ENCODE data around the gene CYP26A1. TPM values are rescaled to one million over a fixed set of nuclear protein-coding genes. Genes with fewer than 3 reads are reported as not detected.
A peak's percentile ranks its signal among the peaks of the same experiment; 100 is the strongest.

Gene CYP26A1
- total RNA-seq, 1 donor from 2014 or later: 0.77 TPM

DNA sequence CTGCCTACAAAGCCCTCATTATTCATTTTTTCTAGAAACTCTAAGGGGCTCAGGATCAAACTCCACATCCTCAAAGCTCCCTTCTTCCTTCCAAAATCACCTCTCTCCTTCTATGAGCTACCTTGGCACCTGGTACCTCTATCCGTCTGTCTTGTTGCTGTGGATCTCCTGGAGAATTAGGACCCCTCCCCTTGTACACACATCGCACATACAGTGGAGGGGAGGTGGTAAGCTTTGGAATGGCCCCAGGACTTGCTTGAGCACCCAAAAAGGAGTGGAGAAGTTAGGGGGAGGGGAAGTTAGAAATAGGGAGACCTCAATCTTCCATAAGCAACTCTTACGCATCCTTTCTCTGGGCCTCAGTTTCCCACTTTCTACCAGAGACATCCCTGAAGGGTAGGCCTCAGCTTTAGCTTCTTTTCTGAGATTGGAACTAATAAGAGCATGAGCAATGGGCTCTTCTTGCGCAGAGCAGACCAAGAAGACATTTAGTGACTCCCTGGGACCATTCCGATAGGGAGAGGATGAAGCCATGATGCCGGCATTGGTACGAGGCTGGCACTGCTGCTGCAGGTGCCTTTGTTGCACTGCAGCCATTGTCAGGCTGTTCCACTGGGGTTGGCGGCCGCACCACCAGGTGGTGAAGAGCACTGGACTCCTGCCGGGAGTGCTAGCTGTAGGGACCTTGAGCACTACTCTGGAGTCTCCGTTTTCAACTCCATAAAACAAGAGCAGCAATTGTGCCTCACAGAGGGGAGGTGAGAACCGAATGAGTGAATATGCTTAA is 8.6 kb upstream of the CYP26A1 start:
- DNase-seq (ENCODE audit: low read depth in 2 of 2): no peak

DNA sequence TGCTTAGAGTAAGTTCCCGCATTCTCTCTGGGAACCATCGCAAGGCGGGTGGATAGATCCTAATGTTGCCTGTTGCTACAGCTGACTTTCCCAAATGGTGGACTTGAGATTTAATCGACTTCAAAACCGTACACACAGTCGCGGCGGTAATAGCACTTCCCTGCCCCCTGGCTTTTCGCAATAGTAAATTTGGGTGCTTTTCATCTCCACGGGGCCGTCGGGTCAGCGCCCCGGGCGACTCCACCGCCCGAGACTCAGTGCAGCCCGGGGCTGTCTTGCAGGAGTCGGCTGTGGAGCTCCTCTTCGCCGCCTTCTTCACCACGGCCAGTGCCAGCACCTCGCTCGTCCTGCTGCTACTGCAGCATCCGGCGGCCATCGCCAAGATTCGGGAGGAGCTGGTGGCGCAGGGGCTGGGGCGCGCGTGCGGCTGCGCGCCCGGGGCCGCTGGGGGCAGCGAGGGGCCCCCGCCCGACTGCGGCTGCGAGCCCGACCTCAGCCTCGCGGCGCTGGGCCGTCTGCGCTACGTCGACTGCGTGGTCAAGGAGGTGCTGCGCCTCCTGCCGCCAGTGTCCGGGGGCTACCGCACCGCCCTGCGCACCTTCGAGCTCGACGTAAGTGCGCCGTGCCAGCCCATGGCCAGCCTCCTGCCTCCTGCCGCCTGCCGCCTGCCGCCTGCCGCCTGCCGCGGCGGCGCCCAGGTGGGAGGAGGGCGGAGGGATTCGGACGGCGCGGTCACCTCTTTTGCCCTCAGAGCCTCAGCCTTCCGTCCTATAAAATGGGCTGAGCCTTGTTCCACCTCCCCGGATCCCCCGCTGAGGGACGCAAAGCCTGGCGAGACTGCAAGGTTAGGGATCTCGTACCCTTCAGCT is 7.8 kb upstream of the CYP26A1 start:
- DNase-seq (ENCODE audit: low read depth in 2 of 2): no peak

DNA sequence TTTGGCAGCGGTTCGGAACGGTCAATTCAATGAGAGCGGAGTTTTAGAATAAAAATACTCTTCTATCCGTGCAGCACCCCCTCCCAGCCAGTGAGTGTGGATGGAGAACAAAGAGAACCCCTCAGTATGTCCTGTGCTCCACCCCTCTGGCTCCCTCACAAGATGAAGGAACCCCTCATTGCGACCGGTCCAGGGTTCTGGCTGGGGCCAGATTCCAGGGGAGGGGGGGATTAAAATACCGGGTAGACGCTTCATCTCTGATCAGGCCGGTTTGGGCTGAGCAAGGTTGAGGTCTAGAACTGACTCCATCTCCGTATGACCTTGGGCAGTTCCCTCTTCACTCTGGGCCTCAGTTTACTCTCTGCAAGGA is 7.2 kb upstream of the CYP26A1 start:
- DNase-seq (ENCODE audit: low read depth in 2 of 2): no peak

DNA sequence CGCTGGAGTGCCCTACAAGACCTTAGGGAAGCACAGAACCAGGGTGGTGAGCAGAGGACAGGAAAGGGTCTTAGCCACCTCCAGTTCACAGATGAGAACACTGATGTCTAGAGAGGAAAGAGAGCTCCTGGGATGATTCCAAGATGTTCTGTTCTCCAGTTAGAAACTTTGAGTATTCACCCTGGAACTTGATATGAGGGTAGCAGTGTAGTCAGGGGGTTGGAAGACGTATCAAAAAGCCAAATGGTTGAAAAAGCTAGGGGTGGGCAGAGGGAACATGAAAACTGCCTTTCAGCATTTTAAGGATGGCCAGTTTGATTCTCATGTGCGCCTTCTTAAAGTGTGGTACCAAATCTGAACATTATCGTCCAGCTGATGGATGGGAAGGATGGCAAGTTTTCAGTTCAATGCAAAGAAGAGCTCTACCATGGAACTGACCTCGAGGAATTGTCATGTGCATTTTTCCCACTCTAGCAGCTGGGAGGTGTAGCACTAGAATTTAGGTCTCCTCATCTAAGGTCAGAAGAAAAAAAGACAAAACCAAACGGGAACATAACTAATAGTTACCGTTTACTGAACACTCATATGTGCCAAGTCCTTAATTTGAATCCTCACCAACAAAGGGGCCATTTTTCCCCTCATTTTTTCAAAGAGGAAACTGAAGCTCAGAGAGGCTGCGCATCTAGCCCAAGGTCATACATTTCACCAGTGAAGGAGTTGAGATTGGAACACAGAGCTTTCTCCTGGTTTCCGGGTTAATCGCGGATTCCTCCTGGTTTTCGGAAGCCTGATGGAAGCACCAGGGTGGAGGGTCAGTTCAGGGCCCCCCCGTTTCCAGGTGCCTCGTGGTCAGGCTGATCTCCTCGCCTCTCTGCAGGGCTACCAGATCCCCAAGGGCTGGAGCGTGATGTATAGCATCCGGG is 6.0 kb upstream of the CYP26A1 start:
- no peak for DNase-seq (ENCODE audit: low read depth in 2 of 2)

DNA sequence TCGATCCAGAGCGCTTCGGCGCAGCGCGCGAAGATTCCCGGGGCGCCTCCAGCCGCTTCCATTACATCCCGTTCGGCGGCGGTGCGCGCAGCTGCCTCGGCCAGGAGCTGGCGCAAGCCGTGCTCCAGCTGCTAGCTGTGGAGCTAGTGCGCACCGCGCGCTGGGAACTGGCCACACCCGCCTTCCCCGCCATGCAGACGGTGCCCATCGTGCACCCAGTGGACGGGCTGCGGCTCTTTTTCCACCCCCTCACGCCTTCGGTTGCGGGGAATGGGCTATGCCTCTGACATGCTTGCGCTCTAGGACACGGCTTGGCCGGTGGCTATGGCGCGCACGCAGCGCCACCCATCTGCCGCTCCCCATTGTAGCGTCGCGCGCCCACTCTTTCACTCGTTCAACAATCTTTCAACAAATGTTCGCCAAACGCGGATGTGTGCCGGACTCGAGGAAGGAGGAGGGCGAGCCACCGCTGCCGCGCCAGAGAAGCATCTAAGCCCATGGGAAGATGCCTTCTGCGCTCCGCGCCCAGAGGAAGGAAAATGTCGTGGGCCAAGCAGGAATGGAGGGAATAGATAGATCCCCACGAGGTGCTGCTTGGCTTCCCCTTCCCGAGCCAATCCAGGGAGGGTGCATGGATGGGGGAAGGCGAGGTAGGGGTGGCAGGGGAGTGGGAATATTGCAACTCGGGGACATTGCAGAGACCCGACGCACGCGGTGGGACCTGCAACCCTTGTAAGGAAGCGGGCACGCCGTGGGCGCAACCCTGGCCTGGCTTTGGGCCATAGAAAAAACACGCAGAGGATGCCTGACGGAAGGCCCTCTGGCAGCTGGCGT is 5.1 kb upstream of the CYP26A1 start:
- DNase-seq (ENCODE audit: low read depth in 2 of 2): peak in 1 of 2 donors; percentile 58

DNA sequence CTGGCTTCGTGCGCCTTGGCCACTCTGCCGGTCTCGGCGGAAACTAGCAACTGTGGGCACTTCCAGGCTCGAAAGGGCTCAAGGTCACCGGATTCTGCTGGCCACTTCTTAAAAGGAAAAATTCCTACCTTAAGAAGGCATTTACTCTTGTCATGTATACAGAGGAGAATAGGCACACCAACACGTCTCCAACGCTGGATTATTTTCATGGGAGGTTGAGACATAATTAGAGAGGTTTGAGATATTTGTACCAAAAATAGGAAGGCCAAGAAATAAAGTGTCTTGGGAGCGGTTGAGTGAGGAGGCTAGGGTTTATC is 4.5 kb upstream of the CYP26A1 start:
- DNase-seq (ENCODE audit: low read depth in 2 of 2): no peak

DNA sequence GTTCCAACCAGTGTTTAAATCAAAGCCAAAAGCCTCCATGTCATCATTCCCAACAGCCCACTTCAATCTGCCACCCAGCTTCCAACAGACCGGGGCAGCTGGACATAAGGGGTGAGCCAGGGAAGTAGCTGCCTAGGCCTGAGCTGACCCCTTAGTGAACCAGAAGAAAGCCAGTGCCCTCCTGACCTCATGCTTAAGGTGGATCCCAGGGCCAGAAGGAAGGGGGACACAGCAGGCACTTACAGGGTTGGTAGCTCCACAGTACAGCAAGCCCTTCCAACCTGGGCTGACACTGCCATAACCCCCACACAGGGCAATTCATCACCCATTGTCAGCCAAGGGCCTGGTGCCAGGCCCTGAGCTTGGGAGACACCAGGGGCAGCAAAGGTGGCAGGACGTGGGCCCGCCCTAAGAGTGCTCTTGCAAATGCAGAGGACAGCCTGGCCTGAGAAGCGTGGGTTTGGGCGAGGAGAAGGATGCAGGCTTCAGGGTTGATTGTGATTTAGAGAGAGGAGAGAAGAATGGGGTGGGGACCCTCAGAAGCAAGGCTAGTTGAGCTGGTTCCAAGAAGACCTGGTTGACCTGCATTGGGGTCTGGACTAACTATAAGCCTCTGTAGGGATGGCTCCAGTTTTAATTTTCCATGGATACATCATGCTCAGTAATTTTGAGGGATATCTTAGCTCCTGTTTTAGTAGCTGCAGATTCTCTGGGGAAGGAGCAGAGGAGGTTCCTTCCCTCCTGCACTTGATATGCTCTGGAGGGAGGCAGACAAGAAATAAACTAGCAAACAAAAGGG is 3.1 kb upstream of the CYP26A1 start:
- no peak for DNase-seq (ENCODE audit: low read depth in 2 of 2)

DNA sequence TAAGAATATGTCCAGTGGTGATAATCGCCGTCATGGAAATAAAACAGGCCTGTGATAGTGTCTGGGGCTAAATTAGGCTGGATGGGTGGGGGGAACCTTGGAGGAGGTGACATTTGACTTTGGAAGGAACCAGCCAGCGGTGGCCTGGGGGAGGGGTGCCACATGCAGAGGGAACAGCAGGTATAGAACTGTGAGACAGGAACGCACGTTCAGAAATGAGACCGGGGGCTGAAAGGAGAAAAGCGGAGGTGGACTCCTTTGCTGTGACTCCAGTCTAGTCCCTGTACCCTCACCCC is 2.6 kb upstream of the CYP26A1 start:
- no peak for DNase-seq (ENCODE audit: low read depth in 2 of 2)

DNA sequence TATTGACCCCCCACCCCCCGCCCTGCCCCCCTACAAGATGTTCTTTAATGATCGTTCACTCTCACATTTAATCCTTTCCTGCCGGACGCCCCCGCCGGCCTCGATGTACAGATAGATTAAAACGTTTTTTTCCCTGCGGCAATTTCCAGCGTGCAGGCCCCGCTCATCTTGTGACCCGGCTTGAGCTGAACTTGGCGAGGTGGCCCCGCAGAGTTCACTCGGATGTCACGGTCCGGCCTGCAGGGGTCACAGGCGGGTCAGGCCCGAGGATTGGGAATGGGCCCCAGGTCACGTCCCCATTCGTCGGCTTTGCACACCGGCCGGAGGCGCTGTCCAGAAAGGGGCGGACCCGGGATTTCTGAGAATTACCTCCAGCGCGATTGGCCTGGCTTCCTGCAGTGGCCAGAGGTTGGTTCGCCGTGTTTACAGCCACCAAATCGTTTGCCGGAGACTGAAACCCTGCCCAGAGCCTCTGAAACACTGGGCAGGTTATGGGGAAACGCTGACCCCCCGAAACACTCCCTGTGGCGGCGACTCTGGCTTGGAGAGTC is 1.9 kb upstream of the CYP26A1 start:
- peak in 1 of 2 donors; percentile 50 for DNase-seq (ENCODE audit: low read depth in 2 of 2)

DNA sequence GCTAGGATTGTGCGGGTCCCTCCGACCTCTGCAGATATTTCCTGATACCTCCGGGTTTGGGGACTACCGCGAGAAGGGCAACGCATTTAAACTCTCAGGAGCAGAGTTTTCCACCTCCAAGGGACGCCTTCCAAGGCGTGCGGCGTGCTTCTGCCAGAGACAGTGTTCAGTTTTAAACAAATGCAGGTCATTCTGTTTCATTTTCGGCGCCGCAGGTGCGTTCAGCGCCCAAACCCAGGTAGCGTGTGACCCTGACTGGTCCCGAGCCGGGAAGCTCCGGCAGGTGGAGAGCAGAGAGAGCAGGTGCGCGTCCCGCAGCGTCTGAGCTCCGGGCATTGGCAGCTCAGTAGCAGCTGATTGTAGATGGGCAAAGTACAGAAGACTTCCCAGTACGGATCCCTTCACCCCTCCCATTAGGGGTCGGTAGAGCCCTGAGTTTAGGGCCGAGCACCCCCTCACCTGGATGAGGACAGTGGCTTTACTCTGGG is 1.4 kb upstream of the CYP26A1 start:
- DNase-seq (ENCODE audit: low read depth in 2 of 2): no peak

DNA sequence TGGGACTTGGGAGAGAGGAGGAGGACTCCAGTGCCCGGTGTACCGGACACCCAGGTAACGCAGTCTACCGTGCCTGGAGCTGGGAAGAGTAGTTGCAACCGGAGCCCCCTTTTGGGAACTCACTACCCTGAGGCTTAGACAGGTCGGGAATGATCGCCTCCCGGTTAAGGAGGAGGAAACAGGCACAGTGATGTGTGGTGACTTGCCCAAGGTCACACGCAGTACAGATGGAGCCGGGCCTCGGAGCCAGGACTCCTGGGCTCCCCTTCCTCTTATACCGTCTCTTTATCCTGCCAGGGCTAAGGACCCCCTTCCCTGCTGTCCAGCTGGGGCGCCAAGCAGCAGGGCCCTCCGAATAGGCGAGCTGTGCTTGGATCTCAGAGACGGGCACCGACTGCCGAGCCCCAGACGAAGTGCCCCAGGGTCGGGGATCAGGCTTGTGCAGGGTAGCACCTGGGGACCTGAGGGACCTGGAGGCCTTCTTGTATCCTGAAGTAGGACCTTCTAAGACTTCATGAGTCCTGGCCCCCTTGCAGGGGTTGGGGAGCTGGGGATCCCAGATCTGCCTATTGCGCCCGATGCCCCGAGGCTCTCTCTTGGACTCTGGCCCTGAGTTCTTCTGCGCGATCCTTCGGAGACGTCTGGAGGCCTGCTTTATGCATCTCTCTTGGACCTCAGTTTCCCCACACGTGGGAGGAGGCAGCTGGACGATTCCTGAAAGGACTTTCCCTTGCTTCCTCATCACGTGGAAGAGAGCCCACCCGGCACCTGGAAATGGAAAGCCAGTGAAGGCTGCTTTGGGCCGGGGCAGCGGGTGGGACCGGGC is 767 bp upstream of the CYP26A1 start:
- DNase-seq (ENCODE audit: low read depth in 2 of 2): no peak

DNA sequence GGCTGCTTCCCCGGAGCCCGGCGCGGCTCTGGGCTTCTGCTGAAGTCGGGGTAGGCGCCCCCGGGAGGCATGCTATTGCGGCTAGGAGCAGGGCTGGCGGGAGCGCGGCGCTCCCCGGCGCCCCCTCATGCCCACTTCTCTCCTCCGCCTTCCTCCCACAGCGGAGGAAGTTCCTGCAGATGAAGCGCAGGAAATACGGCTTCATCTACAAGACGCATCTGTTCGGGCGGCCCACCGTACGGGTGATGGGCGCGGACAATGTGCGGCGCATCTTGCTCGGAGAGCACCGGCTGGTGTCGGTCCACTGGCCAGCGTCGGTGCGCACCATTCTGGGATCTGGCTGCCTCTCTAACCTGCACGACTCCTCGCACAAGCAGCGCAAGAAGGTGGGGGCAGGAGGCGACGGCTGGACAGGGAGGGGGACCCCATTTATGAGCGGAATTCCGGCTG is 479 bp downstream of the CYP26A1 start:
- DNase-seq (ENCODE audit: low read depth in 2 of 2): no peak

DNA sequence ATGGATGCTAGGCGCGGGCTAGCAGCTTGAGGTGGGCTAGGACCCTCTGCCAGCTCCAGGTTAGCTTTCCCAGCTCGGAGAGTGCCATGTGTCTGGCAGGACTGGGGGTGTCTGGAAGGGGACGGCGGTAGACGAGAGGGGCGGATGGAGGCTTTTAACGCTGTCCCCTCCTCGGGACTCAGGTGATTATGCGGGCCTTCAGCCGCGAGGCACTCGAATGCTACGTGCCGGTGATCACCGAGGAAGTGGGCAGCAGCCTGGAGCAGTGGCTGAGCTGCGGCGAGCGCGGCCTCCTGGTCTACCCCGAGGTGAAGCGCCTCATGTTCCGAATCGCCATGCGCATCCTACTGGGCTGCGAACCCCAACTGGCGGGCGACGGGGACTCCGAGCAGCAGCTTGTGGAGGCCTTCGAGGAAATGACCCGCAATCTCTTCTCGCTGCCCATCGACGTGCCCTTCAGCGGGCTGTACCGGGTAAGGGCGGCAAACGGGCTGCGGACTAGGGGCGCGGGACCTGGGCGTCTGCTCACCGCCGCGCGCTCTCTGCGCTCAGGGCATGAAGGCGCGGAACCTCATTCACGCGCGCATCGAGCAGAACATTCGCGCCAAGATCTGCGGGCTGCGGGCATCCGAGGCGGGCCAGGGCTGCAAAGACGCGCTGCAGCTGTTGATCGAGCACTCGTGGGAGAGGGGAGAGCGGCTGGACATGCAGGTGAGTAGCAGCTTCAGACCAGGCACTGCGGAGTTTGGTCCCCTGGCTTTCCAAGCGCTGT is 1.1 kb downstream of the CYP26A1 start:
- DNase-seq (ENCODE audit: low read depth in 2 of 2): no peak

DNA sequence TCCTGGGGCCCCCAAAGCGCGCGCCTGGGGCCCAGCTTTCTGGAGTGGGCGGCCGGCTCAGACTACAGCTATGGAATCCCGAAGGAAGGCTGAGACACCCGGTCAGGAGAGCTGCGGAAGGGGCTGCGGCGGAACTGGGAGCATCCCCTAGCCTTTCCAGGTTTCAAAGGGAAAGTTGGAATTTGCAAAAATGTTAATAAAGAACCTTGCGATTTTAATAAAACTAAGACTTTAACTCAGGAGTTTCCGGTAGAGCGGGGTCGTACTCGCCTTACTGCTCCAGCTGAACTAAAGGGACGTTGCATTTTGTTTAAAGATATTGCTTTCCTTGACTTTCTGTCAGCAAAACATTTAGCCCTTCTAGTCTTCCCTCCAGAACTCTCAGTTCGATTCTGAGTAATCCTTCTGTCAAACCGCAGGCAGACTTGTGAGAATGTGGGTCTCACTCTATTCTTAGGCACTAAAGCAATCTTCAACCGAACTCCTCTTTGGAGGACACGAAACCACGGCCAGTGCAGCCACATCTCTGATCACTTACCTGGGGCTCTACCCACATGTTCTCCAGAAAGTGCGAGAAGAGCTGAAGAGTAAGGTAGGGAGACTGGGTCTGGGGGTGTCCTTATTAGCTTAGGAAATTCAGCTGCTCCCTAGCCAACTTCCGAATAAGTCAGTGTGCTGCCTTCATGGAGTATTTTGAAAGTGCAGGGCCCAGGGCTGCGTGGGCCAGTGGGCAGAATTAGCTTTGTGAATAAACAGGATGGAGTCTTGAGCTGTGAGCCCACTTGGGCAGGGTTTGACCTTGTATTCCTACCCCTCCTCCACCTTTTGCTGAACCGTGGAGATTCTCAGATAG is 1.9 kb downstream of the CYP26A1 start:
- DNase-seq (ENCODE audit: low read depth in 2 of 2): no peak

DNA sequence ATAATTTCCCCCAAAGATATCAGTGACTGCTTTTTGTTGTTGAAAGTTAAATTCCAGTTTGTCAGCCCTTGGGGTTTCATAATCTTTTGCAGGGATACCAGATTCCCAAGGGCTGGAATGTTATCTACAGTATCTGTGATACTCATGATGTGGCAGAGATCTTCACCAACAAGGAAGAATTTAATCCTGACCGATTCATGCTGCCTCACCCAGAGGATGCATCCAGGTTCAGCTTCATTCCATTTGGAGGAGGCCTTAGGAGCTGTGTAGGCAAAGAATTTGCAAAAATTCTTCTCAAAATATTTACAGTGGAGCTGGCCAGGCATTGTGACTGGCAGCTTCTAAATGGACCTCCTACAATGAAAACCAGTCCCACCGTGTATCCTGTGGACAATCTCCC is 3.2 kb downstream of the CYP26A1 start:
- DNase-seq (ENCODE audit: low read depth in 2 of 2): no peak

DNA sequence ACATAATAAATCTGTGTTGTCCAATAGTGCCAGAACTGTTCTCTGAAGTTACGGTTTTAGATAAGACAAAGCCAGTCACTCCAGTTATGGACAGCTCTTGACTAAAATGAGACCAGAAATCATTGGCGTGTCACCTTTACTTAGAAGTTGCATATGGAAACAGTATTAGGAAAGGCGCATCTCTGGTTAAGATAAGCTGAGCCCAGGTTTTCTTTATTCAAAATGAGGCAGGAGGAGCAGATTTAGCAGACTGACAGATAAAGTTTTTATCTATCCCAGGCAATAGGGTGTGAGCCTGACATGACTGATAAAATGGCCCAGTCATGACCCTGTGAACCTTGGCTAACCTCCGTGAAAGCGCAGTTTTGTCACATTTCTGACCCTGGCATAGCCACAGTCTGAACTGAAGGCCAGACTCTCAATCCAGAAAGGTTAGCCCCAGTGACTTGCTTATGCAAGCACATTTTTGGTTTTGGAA is 4.2 kb downstream of the CYP26A1 start:
- DNase-seq (ENCODE audit: low read depth in 2 of 2): no peak

All from dermis microvascular lymphatic vessel endothelial cell (primary cell).